SK-N-SH (cell line): ENCODE data around the gene TGFA. TPM values are rescaled to one million over a fixed set of nuclear protein-coding genes. Genes with fewer than 3 reads are reported as not detected.

Experiments
- CTCF ChIA-PET: fragments of 300-600, 350-600 bp; formaldehyde crosslinking; extraction: SDS; loops from one replicate; lab custom pipeline; 2021; lab: Yijun Ruan, JAX
- POLR2A ChIA-PET: fragments of 350-600 bp; sonication (Branson Sonifier 250); formaldehyde crosslinking; extraction: SDS; loops from one replicate; lab custom pipeline; 2020; ENCODE audit warnings: antibody characterized with exemption, inconsistent platforms; lab: Yijun Ruan, JAX
- DNase-seq: peaks from one replicate; pipeline ENCODE4 v3.0.0; 2012
- H2AFZ ChIP-seq: fragments of 200-600 bp; sonication (generic); 2 replicates; pipeline ENCODE4 v1.8.1; 2016; ENCODE audit warnings: antibody characterized with exemption, mild to moderate bottlenecking, low read depth
- H3F3A ChIP-seq: fragments of 200-600 bp; sonication (generic); replicated peaks from 2 replicates; pipeline ENCODE3; 2016; ENCODE audit warnings: antibody characterized with exemption, mild to moderate bottlenecking; ENCODE audit not compliant: insufficient read depth
- H3K27ac ChIP-seq, 2 experiments: fragments of 200-500 bp in 1 of 2; fragments of 200-600 bp in 1 of 2; sonication (Bioruptor generic) in 1 of 2; sonication (generic), shearing (Covaris generic) in 1 of 2; 2 replicates each; pipeline versions ENCODE4 v1.5.1 to v1.6.1; 2014 to 2016; ENCODE audit warnings: low read depth in 2 of 2, inconsistent platforms in 1 of 2, low read length in 1 of 2, mild to moderate bottlenecking in 1 of 2, mixed read lengths in 1 of 2
- H3K27me3 ChIP-seq: fragments of 200-600 bp; sonication (generic), shearing (Covaris generic); 2 replicates; pipeline ENCODE4 v1.6.1; 2016; ENCODE audit warnings: mixed run types; ENCODE audit not compliant: insufficient read depth
- H3K36me3 ChIP-seq, 2 experiments: fragments of 200-500 bp in 1 of 2; fragments of 200-600 bp in 1 of 2; sonication (Bioruptor generic) in 1 of 2; sonication (generic) in 1 of 2; replicated peaks in 1 of 2; 2 replicates each; pipeline versions ENCODE3 to v1.5.1; 2014 to 2016; ENCODE audit warnings: low read length in 1 of 2, mild to moderate bottlenecking in 1 of 2; ENCODE audit not compliant: insufficient read depth in 2 of 2, control insufficient read depth in 1 of 2
- H3K4me1 ChIP-seq, 2 experiments: fragments of 200-500 bp in 1 of 2; fragments of 200-600 bp in 1 of 2; sonication (Bioruptor generic) in 1 of 2; sonication (generic), shearing (Covaris generic) in 1 of 2; 2 replicates each; pipeline versions ENCODE4 v1.5.1 to v1.6.1; 2014 to 2016; ENCODE audit warnings: low read depth in 1 of 2, low read length in 1 of 2, mixed run types in 1 of 2; ENCODE audit not compliant: insufficient read depth in 2 of 2, control insufficient read depth in 1 of 2
- H3K4me2 ChIP-seq: fragments of 200-600 bp; sonication (generic), shearing (Covaris generic); 2 replicates; pipeline ENCODE4 v1.6.1; 2017; ENCODE audit warnings: mixed run types
- H3K4me3 ChIP-seq, 2 experiments: fragments of 200-500 bp in 1 of 2; fragments of 200-600 bp in 1 of 2; sonication (Bioruptor generic) in 1 of 2; sonication (generic), shearing (Covaris generic) in 1 of 2; 2 replicates each; pipeline versions ENCODE4 v1.5.1 to v1.8.1; 2014 to 2016; ENCODE audit warnings: low read depth in 2 of 2, inconsistent platforms in 1 of 2, low read length in 1 of 2, mild to moderate bottlenecking in 1 of 2, mixed read lengths in 1 of 2, moderate library complexity in 1 of 2
- H3K79me2 ChIP-seq: fragments of 200-600 bp; sonication (generic); 2 replicates; pipeline ENCODE4 v1.8.1; 2017; ENCODE audit warnings: mild to moderate bottlenecking; ENCODE audit not compliant: insufficient read depth
- H3K9ac ChIP-seq: fragments of 200-600 bp; sonication (generic); 2 replicates; pipeline ENCODE4 v1.6.1; 2017; ENCODE audit warnings: mixed run types
- H3K9me2 ChIP-seq: fragments of 200-600 bp; sonication (generic); 2 replicates; pipeline ENCODE4 v1.6.1; 2017; ENCODE audit warnings: mixed run types
- H3K9me3 ChIP-seq: fragments of 200-600 bp; sonication (generic); 2 replicates; pipeline ENCODE4 v1.6.1; 2017; ENCODE audit warnings: mixed run types, mild to moderate bottlenecking, moderate library complexity
- H4K20me1 ChIP-seq: fragments of 200-600 bp; sonication (generic); 2 replicates; pipeline ENCODE4 v1.6.1; 2017; ENCODE audit warnings: mild to moderate bottlenecking, mixed run types; ENCODE audit not compliant: insufficient read depth
- JUND ChIP-seq: IDR thresholded peaks from 2 replicates; pipeline ENCODE4 v1.4.0; 2012
- MXI1 ChIP-seq: IDR thresholded peaks from 2 replicates; pipeline ENCODE4 v1.6.1; 2012; ENCODE audit warnings: mild to moderate bottlenecking, low read depth, low read length, improper control_type of control experiment
- RAD21 ChIP-seq: IDR thresholded peaks from 2 replicates; pipeline ENCODE4 v1.6.1; 2012; ENCODE audit warnings: mild to moderate bottlenecking, low read length
- RCOR1 ChIP-seq: fragments of 150-350 bp; IDR thresholded peaks from 2 replicates; pipeline ENCODE4 v1.6.1; 2017; ENCODE audit warnings: antibody characterized with exemption, low read length
- RFX5 ChIP-seq: IDR thresholded peaks from 2 replicates; pipeline ENCODE4 v1.6.1; 2012; ENCODE audit warnings: mild to moderate bottlenecking, improper control_type of control experiment, low read length
- SIN3A ChIP-seq: IDR thresholded peaks from 2 replicates; pipeline ENCODE4 v1.6.1; 2012; ENCODE audit warnings: low read depth, mild to moderate bottlenecking, low read length, moderate library complexity, borderline replicate concordance
- SMC3 ChIP-seq: IDR thresholded peaks from 2 replicates; pipeline ENCODE4 v1.6.1; 2012; ENCODE audit warnings: low read depth, low read length, improper control_type of control experiment
- TAF1 ChIP-seq: IDR thresholded peaks from 2 replicates; pipeline ENCODE4 v1.6.1; 2012; ENCODE audit warnings: low read depth, mild to moderate bottlenecking, low read length, moderate library complexity, borderline replicate concordance
- WGBS: methylation state at CpG from one replicate; pipeline ENCODE4 v1.1.6; 2017; ENCODE audit warnings: low lambda C conversion rate; 5-methylcytosine and 5-hydroxymethylcytosine counted together
- polyA plus RNA-seq, 3 experiments: library from polyadenylated mRNA; depleted of rRNA; stranded (reverse); fragments of >200 nt; gene quantifications; 2 replicates each; pipeline ENCODE4 v1.2.3, GENCODE V29; 2012
- TF ChIP-seq, protein P1 (sequence below): IDR thresholded peaks from 2 replicates; pipeline ENCODE4 v1.6.1; 2012; ENCODE audit warnings: mild to moderate bottlenecking, low read depth, low read length, moderate library complexity
- TF ChIP-seq, protein P2 (sequence below): fragments of 150-350 bp; IDR thresholded peaks from 2 replicates; pipeline ENCODE4 v1.6.1; 2016; ENCODE audit warnings: mild to moderate bottlenecking, low read depth, low read length
- TF ChIP-seq, protein P3 (sequence below): fragments of 150-350 bp; IDR thresholded peaks from 2 replicates; pipeline ENCODE4 v1.6.1; 2017; ENCODE audit warnings: antibody characterized with exemption, low read length, low read depth, borderline replicate concordance
- TF ChIP-seq, protein P4 (sequence below): IDR thresholded peaks from 2 replicates; pipeline ENCODE4; 2012

TGFA gene
- polyA plus RNA-seq, 1 of the 3 experiments (the other 2 are of a cell fraction), result not detected

DNA sequence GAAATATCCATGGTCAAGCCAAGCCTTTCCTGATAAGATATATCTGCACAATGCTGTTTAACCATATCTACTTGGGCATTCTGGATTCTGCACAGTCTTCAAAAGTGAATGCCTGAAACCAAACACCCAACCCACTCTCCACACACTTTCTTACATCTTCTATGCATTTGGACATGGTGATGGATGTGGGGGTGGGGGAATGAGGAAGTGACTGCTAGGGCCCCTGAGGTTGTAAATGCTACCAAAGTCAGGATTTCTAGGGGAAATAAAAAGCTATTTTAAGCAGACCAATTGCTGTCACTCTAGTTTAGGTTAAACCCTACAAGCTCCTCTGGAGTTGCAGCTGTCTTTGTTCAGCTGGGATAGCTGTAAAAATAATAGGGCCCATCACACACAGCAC lies 26.7 kb upstream of the TGFA start:
- H3K9me3 ChIP-seq, result no peaks in the 10 kb centered on the region
- ChIA-PET POLR2A (no interaction called here), CTCF (interaction anchor here (1.6 kb wide), 1 partner anchor 37 kb away, joined by 9 read pairs; no protein-coding TSS in a partner anchor)
- no peak for DNase-seq
- H2AFZ ChIP-seq, result no peak overlapping the region
- H3K4me2 ChIP-seq, result no peak overlapping the region
- H3K9me2 ChIP-seq, result no peaks in the 10 kb centered on the region
- H3K27me3 ChIP-seq, result no peaks in the 10 kb centered on the region; the same call in 1 of the 2 replicates
- TF ChIP-seq, protein P1, sequence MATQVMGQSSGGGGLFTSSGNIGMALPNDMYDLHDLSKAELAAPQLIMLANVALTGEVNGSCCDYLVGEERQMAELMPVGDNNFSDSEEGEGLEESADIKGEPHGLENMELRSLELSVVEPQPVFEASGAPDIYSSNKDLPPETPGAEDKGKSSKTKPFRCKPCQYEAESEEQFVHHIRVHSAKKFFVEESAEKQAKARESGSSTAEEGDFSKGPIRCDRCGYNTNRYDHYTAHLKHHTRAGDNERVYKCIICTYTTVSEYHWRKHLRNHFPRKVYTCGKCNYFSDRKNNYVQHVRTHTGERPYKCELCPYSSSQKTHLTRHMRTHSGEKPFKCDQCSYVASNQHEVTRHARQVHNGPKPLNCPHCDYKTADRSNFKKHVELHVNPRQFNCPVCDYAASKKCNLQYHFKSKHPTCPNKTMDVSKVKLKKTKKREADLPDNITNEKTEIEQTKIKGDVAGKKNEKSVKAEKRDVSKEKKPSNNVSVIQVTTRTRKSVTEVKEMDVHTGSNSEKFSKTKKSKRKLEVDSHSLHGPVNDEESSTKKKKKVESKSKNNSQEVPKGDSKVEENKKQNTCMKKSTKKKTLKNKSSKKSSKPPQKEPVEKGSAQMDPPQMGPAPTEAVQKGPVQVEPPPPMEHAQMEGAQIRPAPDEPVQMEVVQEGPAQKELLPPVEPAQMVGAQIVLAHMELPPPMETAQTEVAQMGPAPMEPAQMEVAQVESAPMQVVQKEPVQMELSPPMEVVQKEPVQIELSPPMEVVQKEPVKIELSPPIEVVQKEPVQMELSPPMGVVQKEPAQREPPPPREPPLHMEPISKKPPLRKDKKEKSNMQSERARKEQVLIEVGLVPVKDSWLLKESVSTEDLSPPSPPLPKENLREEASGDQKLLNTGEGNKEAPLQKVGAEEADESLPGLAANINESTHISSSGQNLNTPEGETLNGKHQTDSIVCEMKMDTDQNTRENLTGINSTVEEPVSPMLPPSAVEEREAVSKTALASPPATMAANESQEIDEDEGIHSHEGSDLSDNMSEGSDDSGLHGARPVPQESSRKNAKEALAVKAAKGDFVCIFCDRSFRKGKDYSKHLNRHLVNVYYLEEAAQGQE, result no peak
- TF ChIP-seq, protein P2, sequence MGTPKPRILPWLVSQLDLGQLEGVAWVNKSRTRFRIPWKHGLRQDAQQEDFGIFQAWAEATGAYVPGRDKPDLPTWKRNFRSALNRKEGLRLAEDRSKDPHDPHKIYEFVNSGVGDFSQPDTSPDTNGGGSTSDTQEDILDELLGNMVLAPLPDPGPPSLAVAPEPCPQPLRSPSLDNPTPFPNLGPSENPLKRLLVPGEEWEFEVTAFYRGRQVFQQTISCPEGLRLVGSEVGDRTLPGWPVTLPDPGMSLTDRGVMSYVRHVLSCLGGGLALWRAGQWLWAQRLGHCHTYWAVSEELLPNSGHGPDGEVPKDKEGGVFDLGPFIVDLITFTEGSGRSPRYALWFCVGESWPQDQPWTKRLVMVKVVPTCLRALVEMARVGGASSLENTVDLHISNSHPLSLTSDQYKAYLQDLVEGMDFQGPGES, result no peak
- TF ChIP-seq, protein P3, sequence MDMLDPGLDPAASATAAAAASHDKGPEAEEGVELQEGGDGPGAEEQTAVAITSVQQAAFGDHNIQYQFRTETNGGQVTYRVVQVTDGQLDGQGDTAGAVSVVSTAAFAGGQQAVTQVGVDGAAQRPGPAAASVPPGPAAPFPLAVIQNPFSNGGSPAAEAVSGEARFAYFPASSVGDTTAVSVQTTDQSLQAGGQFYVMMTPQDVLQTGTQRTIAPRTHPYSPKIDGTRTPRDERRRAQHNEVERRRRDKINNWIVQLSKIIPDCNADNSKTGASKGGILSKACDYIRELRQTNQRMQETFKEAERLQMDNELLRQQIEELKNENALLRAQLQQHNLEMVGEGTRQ, result no peak
- H3K4me3 ChIP-seq, result no peak overlapping the region
- no peaks in the 10 kb centered on the region for H3K36me3 ChIP-seq
- no peak overlapping the region for H3K9ac ChIP-seq
- H3K79me2 ChIP-seq, result no peaks in the 10 kb centered on the region
- no peaks in the 10 kb centered on the region for H3F3A ChIP-seq
- no peaks in the 10 kb centered on the region for H4K20me1 ChIP-seq
- no peaks in the 10 kb centered on the region for H3K4me1 ChIP-seq
- no peak overlapping the region for H3K27ac ChIP-seq

DNA sequence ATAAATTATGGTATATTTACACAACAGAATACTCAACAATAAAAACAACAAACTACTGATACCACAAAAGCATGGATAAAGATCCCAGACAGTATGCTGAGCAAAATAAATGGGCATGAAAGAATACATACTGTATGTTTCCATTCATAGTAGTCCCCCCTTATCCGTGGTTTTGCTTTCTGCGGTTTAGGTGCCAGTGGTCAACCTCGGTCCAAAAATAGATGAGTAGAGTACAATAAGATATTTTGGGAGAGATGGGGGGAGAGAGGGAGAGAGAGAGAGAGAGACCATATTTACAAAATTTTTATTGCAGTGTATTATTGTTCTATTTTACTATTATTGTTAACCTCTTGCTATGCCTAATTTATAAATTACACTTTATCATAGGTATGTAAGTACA lies 21.0 kb upstream of the TGFA start:
- CTCF ChIA-PET, result interaction anchor here (1.1 to 2.0 kb wide), 4 partner anchors 9 to 234 kb away, joined by 3 to 6 read pairs (median 5); no protein-coding TSS in a partner anchor
- Histone ChIP-seq H3K9me3 (no peaks in the 10 kb centered on the region), H3K9ac (no peak overlapping the region), H3K79me2 (no peaks in the 10 kb centered on the region), H3K4me3 (no peak overlapping the region), H4K20me1 (no peaks in the 10 kb centered on the region), H3K27me3 (peaks cover 6% of the 10 kb centered on the region; the same call in 1 of the 2 replicates), H3K4me1 (no peaks in the 10 kb centered on the region), H2AFZ (no peak overlapping the region), H3F3A (no peaks in the 10 kb centered on the region), H3K4me2 (no peak overlapping the region), H3K36me3 (no peaks in the 10 kb centered on the region), H3K27ac (no peak overlapping the region), H3K9me2 (no peaks in the 10 kb centered on the region)
- POLR2A ChIA-PET, result no interaction called here
- TF ChIP-seq, protein P2, result no peak
- TF ChIP-seq TAF1, result no peak
- TF ChIP-seq RCOR1, result no peak
- TF ChIP-seq, protein P3, result no peak
- no peak for TF ChIP-seq RFX5
- no peak for TF ChIP-seq SMC3
- no peak for TF ChIP-seq MXI1
- TF ChIP-seq, protein P4, sequence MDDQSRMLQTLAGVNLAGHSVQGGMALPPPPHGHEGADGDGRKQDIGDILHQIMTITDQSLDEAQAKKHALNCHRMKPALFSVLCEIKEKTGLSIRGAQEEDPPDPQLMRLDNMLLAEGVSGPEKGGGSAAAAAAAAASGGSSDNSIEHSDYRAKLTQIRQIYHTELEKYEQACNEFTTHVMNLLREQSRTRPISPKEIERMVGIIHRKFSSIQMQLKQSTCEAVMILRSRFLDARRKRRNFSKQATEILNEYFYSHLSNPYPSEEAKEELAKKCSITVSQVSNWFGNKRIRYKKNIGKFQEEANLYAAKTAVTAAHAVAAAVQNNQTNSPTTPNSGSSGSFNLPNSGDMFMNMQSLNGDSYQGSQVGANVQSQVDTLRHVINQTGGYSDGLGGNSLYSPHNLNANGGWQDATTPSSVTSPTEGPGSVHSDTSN, result no peak
- TF ChIP-seq SIN3A, result no peak
- TF ChIP-seq JUND, result no peak
- TF ChIP-seq RAD21, result no peak
- 4% methylated on average over 3 of the region's 3 CpGs for WGBS
- DNase-seq, result no peak
